ENCODE data around the gene TRIM3. TPM values are rescaled to one million over a fixed set of nuclear protein-coding genes. Genes with fewer than 3 reads are reported as not detected.

The TRIM3 gene
- total RNA-seq, 1 experiment from 2014 or later: 37.1 TPM

DNA sequence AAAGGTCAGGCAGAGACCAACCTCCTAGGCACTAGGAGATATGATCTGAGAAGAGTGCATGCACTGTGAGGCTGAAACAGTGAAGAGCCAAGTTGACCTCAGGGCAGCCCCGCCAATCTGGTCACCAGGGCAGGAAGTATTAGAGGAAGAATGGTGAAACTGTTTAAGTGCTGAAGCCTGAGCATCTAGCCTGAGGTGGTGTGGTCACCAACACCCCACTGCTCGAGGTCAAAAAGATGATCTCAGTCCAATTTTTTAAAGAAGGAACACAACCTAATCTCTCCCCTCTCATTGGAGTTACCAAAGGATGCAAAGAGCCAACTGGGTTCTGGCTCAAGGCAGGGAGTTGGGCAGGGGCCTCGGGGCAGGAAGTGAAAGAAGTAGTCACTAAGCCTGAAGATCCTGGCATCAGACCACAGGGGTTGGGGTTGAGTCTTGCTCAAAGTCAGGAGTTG, 58.8 kb downstream of the TRIM3 start:
- ChIA-PET CTCF (no interaction called here), POLR2A (ENCODE audit: low non-redundant PET) (no interaction called here)
- no peak for DNase-seq (ENCODE audit: low spot score)
- Histone ChIP-seq H3K9me3 (ENCODE audit: low read depth, low read length, poor library complexity, severe bottlenecking) (no peaks in the 10 kb centered on the region), H3K36me3 (ENCODE audit: insufficient read depth, low read length, poor library complexity, severe bottlenecking) (peaks cover 7% of the 10 kb centered on the region), H3K4me3 (ENCODE audit: low read depth, low read length, poor library complexity, severe bottlenecking) (no peak overlapping the region), H3K27me3 (replicated peaks; ENCODE audit: insufficient read depth, low read depth, low read length, poor library complexity) (no peaks in the 10 kb centered on the region), H3K4me1 (ENCODE audit: insufficient read depth, low read length, poor library complexity, severe bottlenecking) (peaks cover 13% of the 10 kb centered on the region), H3K27ac (ENCODE audit: low read depth, low read length, poor library complexity, severe bottlenecking) (no peak overlapping the region)
- intact Hi-C loops (cut with micrococcal nuclease; ENCODE audit: unreplicated experiment): no loop called here
- TF ChIP-seq, protein P1, sequence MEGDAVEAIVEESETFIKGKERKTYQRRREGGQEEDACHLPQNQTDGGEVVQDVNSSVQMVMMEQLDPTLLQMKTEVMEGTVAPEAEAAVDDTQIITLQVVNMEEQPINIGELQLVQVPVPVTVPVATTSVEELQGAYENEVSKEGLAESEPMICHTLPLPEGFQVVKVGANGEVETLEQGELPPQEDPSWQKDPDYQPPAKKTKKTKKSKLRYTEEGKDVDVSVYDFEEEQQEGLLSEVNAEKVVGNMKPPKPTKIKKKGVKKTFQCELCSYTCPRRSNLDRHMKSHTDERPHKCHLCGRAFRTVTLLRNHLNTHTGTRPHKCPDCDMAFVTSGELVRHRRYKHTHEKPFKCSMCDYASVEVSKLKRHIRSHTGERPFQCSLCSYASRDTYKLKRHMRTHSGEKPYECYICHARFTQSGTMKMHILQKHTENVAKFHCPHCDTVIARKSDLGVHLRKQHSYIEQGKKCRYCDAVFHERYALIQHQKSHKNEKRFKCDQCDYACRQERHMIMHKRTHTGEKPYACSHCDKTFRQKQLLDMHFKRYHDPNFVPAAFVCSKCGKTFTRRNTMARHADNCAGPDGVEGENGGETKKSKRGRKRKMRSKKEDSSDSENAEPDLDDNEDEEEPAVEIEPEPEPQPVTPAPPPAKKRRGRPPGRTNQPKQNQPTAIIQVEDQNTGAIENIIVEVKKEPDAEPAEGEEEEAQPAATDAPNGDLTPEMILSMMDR (conservative IDR thresholded peaks at IDR 0.05; ENCODE audit: low read depth, low read length): no peak
- no peak for TF ChIP-seq EZH2 (IDR thresholded peaks at IDR 0.05; ENCODE audit: borderline replicate concordance, low read depth, low read length, poor library complexity, severe bottlenecking)
- no TSS peak for BruUV-seq (replicated peaks)

- ChIA-PET POLR2A (ENCODE audit: low non-redundant PET) (no interaction called here), CTCF (no interaction called here)
- H3K4me1 ChIP-seq (ENCODE audit: insufficient read depth, low read length, poor library complexity, severe bottlenecking): peaks cover 13% of the 10 kb centered on the region
- H3K27me3 ChIP-seq (replicated peaks; ENCODE audit: insufficient read depth, low read depth, low read length, poor library complexity): no peaks in the 10 kb centered on the region
- no peak overlapping the region for H3K27ac ChIP-seq (ENCODE audit: low read depth, low read length, poor library complexity, severe bottlenecking)
- no peak overlapping the region for H3K4me3 ChIP-seq (ENCODE audit: low read depth, low read length, poor library complexity, severe bottlenecking)
- TF ChIP-seq, protein P1 (conservative IDR thresholded peaks at IDR 0.05; ENCODE audit: low read depth, low read length): no peak
- no peak for TF ChIP-seq EZH2 (IDR thresholded peaks at IDR 0.05; ENCODE audit: borderline replicate concordance, low read depth, low read length, poor library complexity, severe bottlenecking)
- intact Hi-C loops (cut with micrococcal nuclease; ENCODE audit: unreplicated experiment): no loop called here
- peaks cover 12% of the 10 kb centered on the region for H3K36me3 ChIP-seq (ENCODE audit: insufficient read depth, low read length, poor library complexity, severe bottlenecking)
- DNase-seq (ENCODE audit: low spot score): no peak
- no peaks in the 10 kb centered on the region for H3K9me3 ChIP-seq (ENCODE audit: low read depth, low read length, poor library complexity, severe bottlenecking)
- BruUV-seq (replicated peaks): no TSS peak
These were observed 59.9 kb downstream of the TRIM3 start for GRCh38 chr11:6413791-6414201.

DNA sequence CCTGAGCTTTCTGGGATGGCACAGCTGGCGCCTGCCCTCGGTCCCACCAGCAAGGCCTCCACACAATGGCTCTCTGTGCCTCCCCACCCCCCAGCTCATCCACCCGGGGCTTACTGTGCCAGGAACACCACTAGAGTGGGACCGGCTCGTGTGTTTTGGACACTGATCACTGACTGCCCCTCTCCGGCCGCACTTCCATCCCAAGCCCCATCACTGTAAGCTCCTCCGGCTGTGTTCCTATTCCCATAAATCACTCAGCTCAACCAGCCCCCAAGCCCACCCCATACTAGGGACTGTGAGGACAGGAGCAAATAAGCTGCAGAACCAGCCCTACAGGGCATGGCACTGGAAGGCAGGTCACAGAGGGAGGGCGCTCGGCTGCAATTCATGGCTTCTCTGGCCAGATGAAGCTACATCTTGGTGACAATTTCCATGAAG, 62.1 kb downstream of the TRIM3 start:
- no TSS peak for BruUV-seq (replicated peaks)
- CTCF ChIA-PET: no interaction called here
- intact Hi-C loops (cut with micrococcal nuclease; ENCODE audit: unreplicated experiment): no loop called here

More for the DNA sequence above, 62.1 kb downstream of the TRIM3 start:
- no peaks in the 10 kb centered on the region for H3K27me3 ChIP-seq (replicated peaks; ENCODE audit: insufficient read depth, low read depth, low read length, poor library complexity)
- no peak for TF ChIP-seq EZH2 (IDR thresholded peaks at IDR 0.05; ENCODE audit: borderline replicate concordance, low read depth, low read length, poor library complexity, severe bottlenecking)
- TF ChIP-seq, protein P1 (conservative IDR thresholded peaks at IDR 0.05; ENCODE audit: low read depth, low read length): no peak
- H3K9me3 ChIP-seq (ENCODE audit: low read depth, low read length, poor library complexity, severe bottlenecking): no peaks in the 10 kb centered on the region
- H3K27ac ChIP-seq (ENCODE audit: low read depth, low read length, poor library complexity, severe bottlenecking): no peak overlapping the region
- DNase-seq (ENCODE audit: low spot score): no peak
- H3K4me1 ChIP-seq (ENCODE audit: insufficient read depth, low read length, poor library complexity, severe bottlenecking): peaks cover 13% of the 10 kb centered on the region
- POLR2A ChIA-PET (ENCODE audit: low non-redundant PET): no interaction called here
- H3K36me3 ChIP-seq (ENCODE audit: insufficient read depth, low read length, poor library complexity, severe bottlenecking): peaks cover 12% of the 10 kb centered on the region
- H3K4me3 ChIP-seq (ENCODE audit: low read depth, low read length, poor library complexity, severe bottlenecking): no peak overlapping the region
